ENCODE data around the gene MROH8.

The MROH8 gene

GRCh38 chr20:37178839-37179682, at the start of gene MROH8, which contains the start of gene RPN2:
Gene MROH8, minus strand, starts transcription at chr20:37179548.
Gene RPN2, plus strand, starts transcription at chr20:37179330. Its CDS starts 27 bp downstream, at chr20:37179357.
- Mint-ChIP-seq H3K27me3 (ENCODE audit: low read depth) (peaks cover 2% of the 10 kb centered on the region), H3K9me3 (no peaks in the 10 kb centered on the region), H3K4me3 (peak within 1 kb of the TSS; percentile 85), H3K36me3 (ENCODE audit: low read depth) (peaks cover 19% of the 10 kb centered on the region), H3K4me1 (ENCODE audit: low read depth) (peaks cover 21% of the 10 kb centered on the region), H3K27ac (peak within 1 kb of the TSS; percentile 99)
- DNase-seq (ENCODE audit: low spot score), result peak; percentile 94

GRCh38 chr20:37228656-37229055, 49.3 kb upstream of the MROH8 start:
- no peaks in the 10 kb centered on the region for H3K9me3 Mint-ChIP-seq
- peaks cover 66% of the 10 kb centered on the region for H3K36me3 Mint-ChIP-seq (ENCODE audit: low read depth)
- no peak for DNase-seq (ENCODE audit: low spot score)
- H3K27ac Mint-ChIP-seq, result no peak overlapping the region
- no peaks in the 10 kb centered on the region for H3K27me3 Mint-ChIP-seq (ENCODE audit: low read depth)
- no peak overlapping the region for H3K4me3 Mint-ChIP-seq
- H3K4me1 Mint-ChIP-seq (ENCODE audit: low read depth), result no peaks in the 10 kb centered on the region

GRCh38 chr20:37228082-37228481, 48.7 kb upstream of the MROH8 start:
- Mint-ChIP-seq H3K4me1 (ENCODE audit: low read depth) (no peaks in the 10 kb centered on the region), H3K9me3 (no peaks in the 10 kb centered on the region), H3K36me3 (ENCODE audit: low read depth) (peaks cover 67% of the 10 kb centered on the region), H3K27ac (no peak overlapping the region), H3K4me3 (no peak overlapping the region), H3K27me3 (ENCODE audit: low read depth) (no peaks in the 10 kb centered on the region)
- no peak for DNase-seq (ENCODE audit: low spot score)

GRCh38 chr20:37226889-37227288, 47.5 kb upstream of the MROH8 start:
- peaks cover 57% of the 10 kb centered on the region for H3K36me3 Mint-ChIP-seq (ENCODE audit: low read depth)
- no peak overlapping the region for H3K4me3 Mint-ChIP-seq
- no peak overlapping the region for H3K27ac Mint-ChIP-seq
- no peak for DNase-seq (ENCODE audit: low spot score)
- H3K27me3 Mint-ChIP-seq (ENCODE audit: low read depth), result no peaks in the 10 kb centered on the region
- H3K4me1 Mint-ChIP-seq (ENCODE audit: low read depth), result no peaks in the 10 kb centered on the region
- no peaks in the 10 kb centered on the region for H3K9me3 Mint-ChIP-seq

- Mint-ChIP-seq H3K9me3 (no peaks in the 10 kb centered on the region), H3K27me3 (ENCODE audit: low read depth) (no peaks in the 10 kb centered on the region), H3K27ac (peak overlapping the region; percentile 50), H3K36me3 (ENCODE audit: low read depth) (peaks cover 46% of the 10 kb centered on the region), H3K4me3 (no peak overlapping the region), H3K4me1 (ENCODE audit: low read depth) (peaks cover 2% of the 10 kb centered on the region)
- no peak for DNase-seq (ENCODE audit: low spot score)
Observed at GRCh38 chr20:37225146-37225545, 45.8 kb upstream of the MROH8 start.

GRCh38 chr20:37223053-37223452, 43.7 kb upstream of the MROH8 start:
- no peak for DNase-seq (ENCODE audit: low spot score)
- no peaks in the 10 kb centered on the region for H3K9me3 Mint-ChIP-seq
- H3K27me3 Mint-ChIP-seq (ENCODE audit: low read depth), result no peaks in the 10 kb centered on the region
- peaks cover 4% of the 10 kb centered on the region for H3K4me1 Mint-ChIP-seq (ENCODE audit: low read depth)
- no peak overlapping the region for H3K27ac Mint-ChIP-seq
- H3K4me3 Mint-ChIP-seq, result no peak overlapping the region
- H3K36me3 Mint-ChIP-seq (ENCODE audit: low read depth), result peaks cover 45% of the 10 kb centered on the region

- no peaks in the 10 kb centered on the region for H3K9me3 Mint-ChIP-seq
- H3K27ac Mint-ChIP-seq, result no peak overlapping the region
Observed at GRCh38 chr20:37222086-37222485, 42.7 kb upstream of the MROH8 start.

GRCh38 chr20:37220731-37221130, 41.4 kb upstream of the MROH8 start:
- peaks cover 4% of the 10 kb centered on the region for H3K4me1 Mint-ChIP-seq (ENCODE audit: low read depth)
- peaks cover 41% of the 10 kb centered on the region for H3K36me3 Mint-ChIP-seq (ENCODE audit: low read depth)
- no peaks in the 10 kb centered on the region for H3K27me3 Mint-ChIP-seq (ENCODE audit: low read depth)
- DNase-seq (ENCODE audit: low spot score), result no peak
- no peak overlapping the region for H3K4me3 Mint-ChIP-seq
- no peaks in the 10 kb centered on the region for H3K9me3 Mint-ChIP-seq
- H3K27ac Mint-ChIP-seq, result no peak overlapping the region

More at GRCh38 chr20:37222086-37222485, 42.7 kb upstream of the MROH8 start:
- Mint-ChIP-seq H3K27me3 (ENCODE audit: low read depth) (no peaks in the 10 kb centered on the region), H3K4me3 (no peak overlapping the region), H3K36me3 (ENCODE audit: low read depth) (peaks cover 39% of the 10 kb centered on the region), H3K4me1 (ENCODE audit: low read depth) (peaks cover 4% of the 10 kb centered on the region)
- no peak for DNase-seq (ENCODE audit: low spot score)

- Mint-ChIP-seq H3K27me3 (ENCODE audit: low read depth) (no peaks in the 10 kb centered on the region), H3K4me3 (no peak overlapping the region), H3K9me3 (no peaks in the 10 kb centered on the region), H3K4me1 (ENCODE audit: low read depth) (peaks cover 4% of the 10 kb centered on the region), H3K36me3 (ENCODE audit: low read depth) (peaks cover 40% of the 10 kb centered on the region), H3K27ac (no peak overlapping the region)
- DNase-seq (ENCODE audit: low spot score), result no peak
Observed at GRCh38 chr20:37219751-37220668, 40.7 kb upstream of the MROH8 start.

GRCh38 chr20:37218976-37219375, 39.6 kb upstream of the MROH8 start:
- Mint-ChIP-seq H3K27me3 (ENCODE audit: low read depth) (no peaks in the 10 kb centered on the region), H3K36me3 (ENCODE audit: low read depth) (peaks cover 39% of the 10 kb centered on the region), H3K27ac (no peak overlapping the region), H3K4me3 (no peak overlapping the region), H3K4me1 (ENCODE audit: low read depth) (peaks cover 4% of the 10 kb centered on the region), H3K9me3 (no peaks in the 10 kb centered on the region)
- DNase-seq (ENCODE audit: low spot score), result no peak

GRCh38 chr20:37218441-37218840, 39.1 kb upstream of the MROH8 start:
- Mint-ChIP-seq H3K27ac (no peak overlapping the region), H3K27me3 (ENCODE audit: low read depth) (no peaks in the 10 kb centered on the region), H3K9me3 (no peaks in the 10 kb centered on the region), H3K4me1 (ENCODE audit: low read depth) (peaks cover 4% of the 10 kb centered on the region), H3K4me3 (no peak overlapping the region), H3K36me3 (ENCODE audit: low read depth) (peaks cover 39% of the 10 kb centered on the region)
- no peak for DNase-seq (ENCODE audit: low spot score)

GRCh38 chr20:37209661-37210314, 30.4 kb upstream of the MROH8 start:
- H3K27me3 Mint-ChIP-seq (ENCODE audit: low read depth), result no peaks in the 10 kb centered on the region
- H3K36me3 Mint-ChIP-seq (ENCODE audit: low read depth), result peaks cover 52% of the 10 kb centered on the region
- H3K9me3 Mint-ChIP-seq, result no peaks in the 10 kb centered on the region
- H3K4me1 Mint-ChIP-seq (ENCODE audit: low read depth), result no peaks in the 10 kb centered on the region
- no peak overlapping the region for H3K4me3 Mint-ChIP-seq
- no peak for DNase-seq (ENCODE audit: low spot score)
- H3K27ac Mint-ChIP-seq, result no peak overlapping the region

- H3K27ac Mint-ChIP-seq, result no peak overlapping the region
- peaks cover 53% of the 10 kb centered on the region for H3K36me3 Mint-ChIP-seq (ENCODE audit: low read depth)
- no peaks in the 10 kb centered on the region for H3K9me3 Mint-ChIP-seq
- H3K4me1 Mint-ChIP-seq (ENCODE audit: low read depth), result no peaks in the 10 kb centered on the region
- no peak overlapping the region for H3K4me3 Mint-ChIP-seq
- no peaks in the 10 kb centered on the region for H3K27me3 Mint-ChIP-seq (ENCODE audit: low read depth)
- DNase-seq (ENCODE audit: low spot score), result no peak
Observed at GRCh38 chr20:37209193-37209592, 29.8 kb upstream of the MROH8 start.

Data from T-helper 2 cell treated with Interferon-gamma antibody and Interleukin-4, amounts not matched to agents 5 μg/mL and 100 μg/mL, for 36 hours (primary cell).